G401.6 (cell line): ENCODE measurements around the gene TFF1.
"Not testable (repeated sequence)": the region's sequence is repeated elsewhere in the genome, so short reads cannot be mapped to it uniquely, and the experiment has no call there.

Experiments
- FAIRE-seq: peaks from 2 replicates; lab custom pipeline; 2012; peaks lifted over from hg19 to GRCh38; lab: Jason Lieb, UNC

The TFF1 gene

DNA sequence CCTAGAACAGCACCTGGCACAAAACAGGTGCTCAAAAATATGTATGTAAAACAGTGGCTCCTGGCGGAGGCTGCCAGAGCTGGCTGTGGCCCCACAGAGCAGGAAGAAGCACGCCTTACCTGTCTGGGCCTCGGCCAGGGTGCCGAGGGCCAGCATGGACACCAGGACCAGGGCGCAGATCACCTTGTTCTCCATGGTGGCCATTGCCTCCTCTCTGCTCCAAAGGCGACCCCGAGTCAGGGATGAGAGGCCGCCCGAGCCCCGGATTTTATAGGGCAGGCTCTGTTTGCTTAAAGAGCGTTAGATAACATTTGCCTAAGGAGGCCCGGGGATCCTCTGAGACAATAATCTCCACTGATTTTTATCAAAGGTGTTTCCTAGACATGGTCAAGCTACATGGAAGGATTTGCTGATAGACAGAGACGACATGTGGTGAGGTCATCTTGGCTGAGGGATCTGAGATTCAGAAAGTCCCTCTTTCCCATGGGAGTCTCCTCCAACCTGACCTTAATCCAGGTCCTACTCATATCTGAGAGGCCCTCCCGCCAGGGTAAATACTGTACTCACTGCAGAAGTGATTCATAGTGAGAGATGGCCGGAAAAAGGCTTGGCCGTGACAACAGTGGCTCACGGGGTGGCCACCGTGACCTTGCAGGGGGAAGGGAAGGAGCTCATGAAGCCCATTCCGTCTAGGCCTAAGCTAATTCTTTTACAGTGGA, at the start of gene TFF1:
Gene TFF1 (minus strand): TSS at position 244 of the 719 bp plus-strand sequence. CDS start 40 bp downstream, at position 204.
- FAIRE-seq: no peak

- FAIRE-seq: no peak
Measured at GRCh38 chr21:42414928-42415769, 48.8 kb upstream of the TFF1 start.

DNA sequence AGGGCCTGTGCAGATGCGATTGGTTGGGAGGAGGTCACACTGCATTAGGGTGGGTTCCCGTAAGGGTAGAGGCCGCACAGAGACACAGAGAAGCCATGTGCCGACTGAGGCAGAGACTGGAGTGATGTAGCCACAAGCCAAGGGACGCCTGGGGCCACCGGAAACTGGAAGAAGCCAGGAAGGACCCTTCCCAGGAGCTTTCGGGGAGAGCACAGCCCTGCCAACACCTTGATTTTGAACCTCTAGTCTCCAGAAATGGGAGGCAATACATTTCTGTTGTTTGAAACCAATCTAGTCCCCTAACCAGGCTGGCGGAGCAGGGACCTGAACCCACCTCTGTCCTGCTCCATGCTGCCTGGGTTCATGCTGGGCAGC, 48.2 kb upstream of the TFF1 start:
- no peak for FAIRE-seq

- FAIRE-seq: no peak
Measured at GRCh38 chr21:42414066-42414465, 47.7 kb upstream of the TFF1 start.

DNA sequence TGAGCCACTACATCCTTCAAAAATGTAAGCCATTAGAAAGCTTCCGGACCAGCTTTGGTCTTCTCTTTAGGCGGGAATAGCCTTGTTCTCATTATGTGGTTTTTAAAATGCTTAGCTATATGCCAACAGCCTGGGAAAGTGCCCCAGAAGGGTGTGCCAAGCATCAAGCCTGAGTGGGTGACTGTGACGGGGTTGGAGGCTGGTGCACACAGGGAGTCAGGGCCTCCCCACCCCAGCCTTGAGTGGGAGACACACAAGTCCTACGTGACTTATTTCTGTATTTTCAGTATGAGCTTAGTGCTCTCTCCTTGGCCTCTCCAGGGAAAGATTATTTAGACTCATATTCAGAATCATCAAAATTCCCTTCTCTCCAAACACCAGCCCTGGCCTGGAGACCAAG, 47.2 kb upstream of the TFF1 start:
- no peak for FAIRE-seq

- no peak for FAIRE-seq
Measured at GRCh38 chr21:42413093-42413492, 46.8 kb upstream of the TFF1 start.

DNA sequence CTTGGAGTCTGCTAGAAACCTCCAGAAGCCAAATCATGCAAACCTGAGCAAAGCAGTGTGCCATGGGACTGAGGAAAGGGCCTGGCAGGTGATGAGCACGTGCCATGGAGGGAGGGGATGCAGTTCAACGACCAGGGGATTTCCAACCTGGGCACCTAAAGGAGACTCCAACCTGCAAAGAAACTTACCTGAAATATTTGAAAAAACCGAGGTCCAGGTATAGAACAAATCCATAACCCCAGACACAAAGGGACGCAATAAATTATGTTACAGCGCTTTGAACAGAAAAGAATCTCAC, 46.2 kb upstream of the TFF1 start:
- no peak for FAIRE-seq

GRCh38 chr21:42411891-42412635, 45.7 kb upstream of the TFF1 start:
- FAIRE-seq: no peak

- FAIRE-seq: no peak
Measured at GRCh38 chr21:42411197-42411869, 45.0 kb upstream of the TFF1 start.

DNA sequence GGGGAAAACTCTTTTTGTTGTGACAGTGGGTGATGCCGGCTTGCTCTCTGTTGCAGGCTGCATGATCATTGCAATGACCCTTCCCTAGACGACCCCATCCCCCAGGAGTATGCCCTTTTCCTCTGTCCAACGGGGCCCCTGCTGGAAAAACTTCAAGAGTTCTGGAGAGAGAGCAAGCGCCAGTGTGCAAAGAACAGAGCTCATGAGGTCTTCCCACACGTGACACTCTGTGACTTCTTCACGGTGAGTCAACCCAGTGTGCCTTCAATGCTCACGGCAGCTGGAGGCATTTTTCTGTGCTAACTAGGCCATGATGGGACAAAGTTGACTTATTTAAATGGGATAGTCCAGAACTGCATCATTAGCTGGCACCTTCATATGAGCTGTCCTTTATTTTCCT, 43.0 kb upstream of the TFF1 start:
- FAIRE-seq: no peak

GRCh38 chr21:42408718-42409117, 42.4 kb upstream of the TFF1 start:
- not testable (repeated sequence) for FAIRE-seq

- FAIRE-seq: no peak
Measured at GRCh38 chr21:42407476-42407875, 41.1 kb upstream of the TFF1 start.

- no peak for FAIRE-seq
Measured at GRCh38 chr21:42406866-42407265, 40.5 kb upstream of the TFF1 start.

DNA sequence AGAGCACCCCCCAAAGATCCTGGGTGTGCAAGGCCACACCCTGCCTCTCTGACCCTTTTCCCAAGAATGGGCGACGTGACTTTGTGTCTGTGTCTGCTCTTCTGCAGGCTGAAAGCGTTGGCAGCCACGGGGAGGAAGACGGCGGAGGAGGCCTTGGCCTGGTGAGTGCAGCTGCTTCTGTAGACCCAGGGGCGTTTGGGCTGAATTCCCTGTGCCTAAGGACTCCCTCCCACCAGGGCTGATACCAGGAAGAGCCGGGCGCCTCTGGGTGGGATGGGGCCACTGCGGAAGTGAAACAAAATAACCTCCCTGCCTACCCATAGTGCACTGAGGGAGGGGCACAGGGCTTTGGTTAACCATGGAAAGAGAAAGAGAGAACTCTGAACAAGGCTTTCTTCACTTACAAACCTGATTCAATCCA, 39.9 kb upstream of the TFF1 start:
- FAIRE-seq: no peak

- no peak for FAIRE-seq
Measured at GRCh38 chr21:42405064-42406013, 39.0 kb upstream of the TFF1 start.

DNA sequence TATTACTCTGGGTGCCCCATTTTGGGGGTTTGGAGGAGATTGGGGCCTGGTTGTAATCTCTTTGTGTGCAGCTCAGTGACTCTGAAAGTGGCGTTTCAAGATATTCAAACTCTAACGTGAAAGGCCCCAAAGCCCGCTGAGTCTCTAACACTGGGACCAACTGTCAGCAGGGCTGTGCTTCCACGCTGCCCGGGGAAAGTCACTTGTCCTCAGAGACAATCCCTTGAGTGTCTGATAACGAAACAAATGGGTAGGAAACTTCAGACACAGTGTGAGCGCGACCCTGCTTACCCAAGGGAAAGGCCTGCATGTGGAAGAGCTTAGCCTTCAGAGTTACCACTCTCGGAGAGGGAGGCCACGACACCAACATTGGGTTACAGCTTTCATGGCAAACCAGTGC, 38.2 kb upstream of the TFF1 start:
- FAIRE-seq: no peak

DNA sequence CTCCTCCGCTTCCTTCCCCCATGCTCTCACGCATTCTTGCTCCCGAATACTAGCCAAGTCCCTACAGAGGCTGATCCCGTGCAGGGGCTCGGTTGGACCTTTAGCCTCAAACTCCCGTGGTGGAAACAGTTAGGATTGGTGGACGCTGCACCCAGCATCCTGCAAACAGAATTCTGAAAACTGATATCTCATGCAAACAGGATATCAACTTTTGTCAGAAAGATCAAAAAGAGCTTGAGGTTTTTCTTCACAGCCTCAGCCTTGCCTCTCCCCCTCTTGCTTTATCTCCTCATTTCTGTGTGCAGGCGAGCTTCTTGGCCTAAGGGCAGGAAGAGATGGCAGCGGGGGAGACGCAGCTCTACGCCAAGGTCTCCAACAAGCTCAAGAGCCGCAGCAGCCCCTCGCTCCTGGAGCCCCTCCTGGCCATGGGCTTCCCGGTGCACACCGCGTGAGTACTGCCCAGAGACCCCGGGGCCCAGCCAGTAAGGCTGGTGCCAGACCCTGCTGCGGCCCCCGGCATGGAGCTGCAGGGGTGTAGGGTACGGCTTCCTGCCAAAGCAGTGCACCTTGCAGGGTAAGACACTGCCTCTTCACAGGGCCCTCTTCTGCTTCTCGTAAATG, 37.4 kb upstream of the TFF1 start, which contains the start of gene UBASH3A:
Gene UBASH3A (plus strand): TSS at position 292 of the 621 bp plus-strand sequence. CDS start 44 bp downstream, at position 336.
- FAIRE-seq: no peak

DNA sequence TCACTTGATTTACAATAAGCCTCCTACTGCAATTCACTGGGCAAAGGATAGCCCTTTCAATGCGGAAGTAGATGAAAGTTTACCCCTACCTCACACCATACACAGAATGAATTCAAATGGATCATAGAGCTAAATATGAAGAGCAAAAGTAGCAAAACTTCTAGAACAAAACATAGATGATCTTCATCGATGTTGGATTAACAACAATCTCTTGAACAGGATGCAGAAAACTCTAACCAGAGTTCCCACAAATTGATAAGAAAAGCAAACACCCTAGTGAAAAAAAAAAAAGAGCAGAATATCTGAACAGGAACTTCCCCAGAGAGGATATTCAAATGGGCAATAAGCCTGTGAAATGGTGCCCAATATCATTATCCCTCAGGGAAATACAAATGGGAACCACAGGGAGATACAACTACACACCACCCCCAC, 35.5 kb upstream of the TFF1 start:
- FAIRE-seq: no peak

DNA sequence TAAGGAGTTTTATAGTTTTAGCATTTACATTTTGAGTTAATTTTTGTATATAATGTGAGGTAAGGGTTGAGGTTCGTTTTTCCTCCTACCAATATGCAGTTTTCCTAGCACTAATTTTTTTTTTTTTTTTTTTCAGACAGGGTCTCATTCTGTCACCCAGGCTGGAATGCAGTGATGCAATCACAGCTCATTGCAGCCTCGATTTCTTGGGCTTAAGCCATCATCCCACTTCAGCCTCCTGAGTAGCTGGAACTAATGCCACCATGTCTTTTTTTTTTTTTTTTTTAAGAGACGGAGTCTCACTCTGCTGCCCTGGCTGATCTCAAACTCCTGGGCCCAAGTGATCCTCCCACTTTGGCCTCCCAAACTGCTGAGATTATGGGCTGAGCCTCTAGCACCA, 34.8 kb upstream of the TFF1 start:
- no peak for FAIRE-seq

DNA sequence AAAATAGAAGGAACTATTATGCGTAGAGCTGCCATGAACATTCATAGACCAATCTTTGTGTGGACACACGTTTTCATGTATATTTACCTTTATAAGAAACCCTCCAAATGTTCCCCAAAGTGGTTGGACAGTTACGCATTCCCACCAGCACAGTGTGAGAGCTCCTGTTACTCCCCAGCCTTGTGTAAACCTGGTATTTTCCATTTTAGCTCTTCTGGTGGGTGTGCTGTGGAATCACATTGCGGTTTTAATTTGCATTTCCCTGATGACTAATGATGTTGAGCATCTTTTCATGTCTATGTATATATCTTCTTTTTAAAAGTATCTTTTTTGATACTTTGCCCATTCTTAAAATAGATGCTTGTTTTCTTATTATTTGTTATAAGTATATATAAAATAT, 34.2 kb upstream of the TFF1 start:
- FAIRE-seq: no peak
